Sigmoid colon (tissue), 4 donors: ENCODE data around the gene NCOA1.

Source experiments
- EP300 ChIP-seq, 4 donors: sonication (generic); formaldehyde crosslinking; IDR thresholded peaks; one replicate each; pipeline ENCODE4 v1.6.1; 2017; ENCODE audit warnings: antibody characterized with exemption in 4 of 4
- POLR2A ChIP-seq, 2 donors: fragments of 450-650 bp; IDR thresholded peaks; one replicate each; pipeline ENCODE4 v1.6.1; 2016; ENCODE audit warnings: antibody characterized with exemption in 2 of 2, mild to moderate bottlenecking in 2 of 2, moderate library complexity in 2 of 2
- TF ChIP-seq, protein P1 (sequence below), 4 experiments: fragments of 450-650 bp in 3 of 4; fragments of 200-600 bp in 1 of 4; IDR thresholded peaks; one replicate each; pipeline ENCODE4 v1.5.1; 2016 to 2019; ENCODE audit warnings: antibody characterized with exemption in 4 of 4, mild to moderate bottlenecking in 3 of 4, moderate library complexity in 2 of 4

DNA sequence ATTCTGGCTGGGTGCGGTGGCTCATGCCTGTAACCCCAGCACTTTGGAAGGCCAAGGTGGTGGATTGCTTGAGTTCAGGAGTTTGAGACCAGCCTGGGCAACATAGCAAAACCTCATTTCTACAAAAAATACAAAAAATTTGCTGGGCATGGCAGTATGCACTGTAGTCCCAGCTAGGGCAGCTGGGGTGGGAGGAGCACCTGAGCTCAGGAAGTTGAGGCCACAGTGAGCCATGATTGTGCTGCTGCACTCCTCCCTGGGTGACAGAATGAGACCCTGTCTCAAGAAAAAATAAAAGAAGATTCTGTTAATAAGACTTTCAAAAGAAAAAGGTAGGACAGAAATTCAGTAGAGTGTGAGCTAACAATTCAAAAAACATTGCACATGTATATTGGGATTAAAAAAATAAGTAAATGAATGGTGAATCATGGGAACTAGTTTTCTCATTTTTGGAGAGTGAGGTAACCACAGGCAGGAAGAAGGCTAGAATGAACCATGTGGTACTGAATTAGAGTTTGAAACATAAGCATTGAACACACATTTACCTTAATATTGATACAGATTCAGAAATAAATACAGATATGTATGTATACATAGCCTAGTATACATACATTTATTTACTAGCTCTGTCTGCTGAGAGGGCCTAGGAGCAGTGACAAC, 53.5 kb downstream of the NCOA1 start:
- TF ChIP-seq, protein P1, sequence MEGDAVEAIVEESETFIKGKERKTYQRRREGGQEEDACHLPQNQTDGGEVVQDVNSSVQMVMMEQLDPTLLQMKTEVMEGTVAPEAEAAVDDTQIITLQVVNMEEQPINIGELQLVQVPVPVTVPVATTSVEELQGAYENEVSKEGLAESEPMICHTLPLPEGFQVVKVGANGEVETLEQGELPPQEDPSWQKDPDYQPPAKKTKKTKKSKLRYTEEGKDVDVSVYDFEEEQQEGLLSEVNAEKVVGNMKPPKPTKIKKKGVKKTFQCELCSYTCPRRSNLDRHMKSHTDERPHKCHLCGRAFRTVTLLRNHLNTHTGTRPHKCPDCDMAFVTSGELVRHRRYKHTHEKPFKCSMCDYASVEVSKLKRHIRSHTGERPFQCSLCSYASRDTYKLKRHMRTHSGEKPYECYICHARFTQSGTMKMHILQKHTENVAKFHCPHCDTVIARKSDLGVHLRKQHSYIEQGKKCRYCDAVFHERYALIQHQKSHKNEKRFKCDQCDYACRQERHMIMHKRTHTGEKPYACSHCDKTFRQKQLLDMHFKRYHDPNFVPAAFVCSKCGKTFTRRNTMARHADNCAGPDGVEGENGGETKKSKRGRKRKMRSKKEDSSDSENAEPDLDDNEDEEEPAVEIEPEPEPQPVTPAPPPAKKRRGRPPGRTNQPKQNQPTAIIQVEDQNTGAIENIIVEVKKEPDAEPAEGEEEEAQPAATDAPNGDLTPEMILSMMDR (IDR thresholded peaks at IDR 0.05), result no peak
- TF ChIP-seq EP300 (IDR thresholded peaks at IDR 0.05) (no peak), POLR2A (IDR thresholded peaks at IDR 0.05) (no peak)
